PC-3 (cell line): Measurements from ENCODE around the gene LATS2. TPM values are rescaled to one million over a fixed set of nuclear protein-coding genes. Genes with fewer than 3 reads are reported as not detected.

Experiments used
- ATAC-seq: fragments of 200-7000 bp; cut with Tn5 transposase; 2 replicates; pipeline ENCODE4 v1.9.1; 2020; ENCODE audit warnings: mild to moderate bottlenecking, moderate library complexity
- BruUV-seq: library from RNA; stranded (reverse); fragments of 400-500 nt; replicated peaks from 2 replicates; lab custom pipeline; 2021; lab: Mats Ljungman, UMichigan
- CTCF ChIA-PET: fragments of 300-600 bp; sonication (Branson Sonifier 250); formaldehyde crosslinking; loops from one replicate; lab custom pipeline; 2022; ENCODE audit warnings: antibody characterized with exemption; lab: Charles Lee
- POLR2A ChIA-PET: fragments of 300-600 bp; sonication (Branson Sonifier 250); formaldehyde crosslinking; loops from one replicate; lab custom pipeline; 2022; ENCODE audit warnings: antibody characterized with exemption; ENCODE audit not compliant: unreplicated experiment; lab: Charles Lee
- DNase-seq: peaks from one replicate; pipeline ENCODE4 v3.0.0-alpha.2; 2015
- H2AFZ ChIP-seq: fragments of 300-600 bp; sonication (generic); 2 replicates; pipeline ENCODE4 v1.6.0; 2016; ENCODE audit warnings: antibody characterized with exemption, low read length
- H3F3A ChIP-seq: fragments of 300-600 bp; sonication (generic); one replicate; pipeline ENCODE4 v1.6.0; 2017; ENCODE audit warnings: antibody characterized with exemption, low read length, control low read depth, mild to moderate bottlenecking; ENCODE audit not compliant: unreplicated experiment
- H3K27ac ChIP-seq: fragments of 300-600 bp; sonication (generic); 2 replicates; pipeline ENCODE4 v1.5.1; 2016; ENCODE audit warnings: mild to moderate bottlenecking, low read length
- H3K27me3 ChIP-seq: fragments of 300-600 bp; sonication (generic); 2 replicates; pipeline ENCODE4 v1.6.1; 2016; ENCODE audit warnings: low read length, mixed read lengths
- H3K36me3 ChIP-seq: fragments of 300-600 bp; sonication (generic); 2 replicates; pipeline ENCODE4 v1.6.1; 2016; ENCODE audit warnings: low read depth, mixed run types, low read length, mixed read lengths
- H3K4me1 ChIP-seq: fragments of 300-600 bp; sonication (generic); 2 replicates; pipeline ENCODE4 v1.5.1; 2016; ENCODE audit warnings: low read length; ENCODE audit not compliant: insufficient read depth
- H3K4me2 ChIP-seq: fragments of 300-600 bp; sonication (generic); 2 replicates; pipeline ENCODE4 v1.6.0; 2016; ENCODE audit warnings: low read length
- H3K4me3 ChIP-seq: fragments of 300-600 bp; sonication (generic); 2 replicates; pipeline ENCODE4 v1.5.1; 2016; ENCODE audit warnings: mild to moderate bottlenecking, low read length, mixed read lengths
- H3K79me2 ChIP-seq: fragments of 300-600 bp; sonication (generic); 2 replicates; pipeline ENCODE4 v1.6.1; 2017; ENCODE audit warnings: low read length, mixed read lengths
- H3K9ac ChIP-seq: fragments of 300-600 bp; sonication (generic); 2 replicates; pipeline ENCODE4 v1.6.0; 2016; ENCODE audit warnings: mild to moderate bottlenecking, low read length
- H3K9me2 ChIP-seq: fragments of 300-600 bp; sonication (generic); replicated peaks from 2 replicates; pipeline ENCODE4 v1.6.1; 2016; ENCODE audit warnings: mixed run types, low read length, mixed read lengths
- H3K9me3 ChIP-seq: fragments of 300-600 bp; sonication (generic); 2 replicates; pipeline ENCODE4 v1.6.1; 2016; ENCODE audit warnings: low read length, mixed read lengths
- H4K20me1 ChIP-seq: fragments of 300-600 bp; sonication (generic); 2 replicates; pipeline ENCODE4 v1.6.1; 2016; ENCODE audit warnings: low read length, mixed read lengths
- EZH2 ChIP-seq: fragments of 300-600 bp; sonication (generic); IDR thresholded peaks from one replicate; pipeline ENCODE4 v1.6.1; 2017; ENCODE audit warnings: antibody characterized with exemption, mild to moderate bottlenecking, low read length; ENCODE audit not compliant: unreplicated experiment
- EZH2phosphoT487 ChIP-seq: fragments of 300-600 bp; sonication (generic); IDR thresholded peaks from 2 replicates; pipeline ENCODE4 v1.6.1; 2018; ENCODE audit warnings: mild to moderate bottlenecking, antibody characterized with exemption, low read length, borderline replicate concordance
- intact Hi-C: fragments of 100-400 bp; cut with micrococcal nuclease; formaldehyde crosslinking; loops from 2 replicates; pipeline ENCODE4 v1.9.0; 2023
- total RNA-seq: library from RNA; depleted of rRNA; stranded (reverse); fragments of >200 nt; gene quantifications from 2 replicates; pipeline ENCODE4 v1.2.3, GENCODE V29; 2014
- TF ChIP-seq, protein P1 (sequence below): fragments of 300-600 bp; sonication (generic); conservative IDR thresholded peaks from 2 replicates; pipeline ENCODE4 v1.5.1; 2017; ENCODE audit warnings: antibody characterized with exemption, low read depth, mild to moderate bottlenecking, low read length

The LATS2 gene
- total RNA-seq, 1 experiment from 2014 or later = 11.0 TPM

DNA sequence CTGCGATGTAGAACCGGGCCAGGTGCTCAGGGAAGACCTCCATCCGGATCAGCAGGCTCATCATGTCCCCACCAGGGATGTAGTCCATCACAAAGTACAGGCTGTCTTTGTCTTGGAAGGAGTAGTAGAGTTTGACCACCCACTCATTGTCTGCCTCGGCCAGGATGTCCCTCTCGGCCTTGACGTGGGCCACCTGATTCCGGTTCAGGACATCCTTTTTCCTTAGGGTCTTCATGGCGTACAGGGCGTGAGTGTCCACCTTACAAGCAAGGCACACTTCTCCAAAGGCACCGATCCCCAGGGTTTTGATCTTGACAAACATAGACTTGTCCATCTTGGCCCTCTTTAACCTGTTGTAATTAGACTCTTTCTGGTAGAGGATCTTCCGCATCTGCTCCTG lies 78.0 kb downstream of the LATS2 start:
- CTCF ChIA-PET = no interaction called here
- no peaks in the 10 kb centered on the region for H3K9me2 ChIP-seq
- H3K27ac ChIP-seq = no peak overlapping the region
- DNase-seq (no peak), ATAC-seq (no peak)
- H3K27me3 ChIP-seq = no peaks in the 10 kb centered on the region
- H3K9ac ChIP-seq = no peak overlapping the region
- no TSS peak for BruUV-seq
- intact Hi-C loops = no loop called here
- no peaks in the 10 kb centered on the region for H3F3A ChIP-seq
- H2AFZ ChIP-seq = no peak overlapping the region
- TF ChIP-seq EZH2 = no peak
- TF ChIP-seq, protein P1, sequence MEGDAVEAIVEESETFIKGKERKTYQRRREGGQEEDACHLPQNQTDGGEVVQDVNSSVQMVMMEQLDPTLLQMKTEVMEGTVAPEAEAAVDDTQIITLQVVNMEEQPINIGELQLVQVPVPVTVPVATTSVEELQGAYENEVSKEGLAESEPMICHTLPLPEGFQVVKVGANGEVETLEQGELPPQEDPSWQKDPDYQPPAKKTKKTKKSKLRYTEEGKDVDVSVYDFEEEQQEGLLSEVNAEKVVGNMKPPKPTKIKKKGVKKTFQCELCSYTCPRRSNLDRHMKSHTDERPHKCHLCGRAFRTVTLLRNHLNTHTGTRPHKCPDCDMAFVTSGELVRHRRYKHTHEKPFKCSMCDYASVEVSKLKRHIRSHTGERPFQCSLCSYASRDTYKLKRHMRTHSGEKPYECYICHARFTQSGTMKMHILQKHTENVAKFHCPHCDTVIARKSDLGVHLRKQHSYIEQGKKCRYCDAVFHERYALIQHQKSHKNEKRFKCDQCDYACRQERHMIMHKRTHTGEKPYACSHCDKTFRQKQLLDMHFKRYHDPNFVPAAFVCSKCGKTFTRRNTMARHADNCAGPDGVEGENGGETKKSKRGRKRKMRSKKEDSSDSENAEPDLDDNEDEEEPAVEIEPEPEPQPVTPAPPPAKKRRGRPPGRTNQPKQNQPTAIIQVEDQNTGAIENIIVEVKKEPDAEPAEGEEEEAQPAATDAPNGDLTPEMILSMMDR = no peak
- no peak for TF ChIP-seq EZH2phosphoT487
- H3K79me2 ChIP-seq = no peaks in the 10 kb centered on the region
- H3K4me3 ChIP-seq = no peak overlapping the region
- H4K20me1 ChIP-seq = no peaks in the 10 kb centered on the region
- H3K4me2 ChIP-seq = no peak overlapping the region
- peaks cover 29% of the 10 kb centered on the region for H3K36me3 ChIP-seq
- H3K4me1 ChIP-seq = no peaks in the 10 kb centered on the region
- no peaks in the 10 kb centered on the region for H3K9me3 ChIP-seq
- POLR2A ChIA-PET = no interaction called here

DNA sequence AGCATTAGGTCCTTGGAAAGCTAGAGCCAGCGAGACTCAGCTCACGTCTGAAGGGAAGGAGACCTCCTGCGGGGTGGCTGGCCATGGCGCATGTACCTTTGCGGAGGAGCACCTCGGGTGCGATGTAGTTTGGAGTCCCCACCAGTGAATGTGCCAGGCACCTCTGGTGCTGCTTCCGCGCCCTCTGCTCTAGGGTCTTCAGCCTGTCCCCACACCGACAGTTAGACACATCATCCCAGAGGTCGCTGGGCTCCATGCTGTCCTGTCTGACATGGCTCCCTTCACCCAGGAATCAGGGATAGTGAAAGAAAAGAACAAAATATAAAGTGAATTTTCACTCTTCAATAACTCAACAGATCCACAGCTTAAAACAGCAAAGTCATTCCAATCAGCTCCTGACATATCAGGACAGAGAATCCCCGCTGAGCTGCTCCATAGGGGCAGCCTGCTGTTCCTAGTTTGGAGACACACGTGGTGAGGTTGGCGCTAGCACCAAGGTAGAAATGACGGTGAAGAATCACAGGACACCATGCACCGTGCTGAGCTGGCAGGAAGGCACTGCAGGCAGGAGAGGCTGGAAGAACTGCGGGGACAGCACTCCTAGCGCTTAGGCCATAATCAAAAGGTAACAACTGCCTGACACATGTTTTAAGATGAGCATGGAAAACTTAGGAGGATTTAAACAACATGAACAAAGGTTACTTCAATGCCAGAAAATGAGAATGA lies 79.9 kb downstream of the LATS2 start:
- no peaks in the 10 kb centered on the region for H3K4me1 ChIP-seq
- CTCF ChIA-PET = no interaction called here
- no peak overlapping the region for H3K4me3 ChIP-seq
- no peak overlapping the region for H3K27ac ChIP-seq
- ATAC-seq (no peak), DNase-seq (no peak)
- H3F3A ChIP-seq = no peaks in the 10 kb centered on the region
- intact Hi-C loops = no loop called here
- H3K9me3 ChIP-seq = no peaks in the 10 kb centered on the region
- no peak overlapping the region for H3K9ac ChIP-seq
- POLR2A ChIA-PET = interaction anchor here (0.5 kb wide), 1 partner anchor 15 kb away, joined by 7 read pairs; no protein-coding TSS in a partner anchor
- H3K79me2 ChIP-seq = no peaks in the 10 kb centered on the region
- TF ChIP-seq EZH2 (no peak), EZH2phosphoT487 (no peak)
- TF ChIP-seq, protein P1 = no peak
- H3K9me2 ChIP-seq = no peaks in the 10 kb centered on the region
- BruUV-seq = no TSS peak
- no peaks in the 10 kb centered on the region for H3K27me3 ChIP-seq
- peaks cover 23% of the 10 kb centered on the region for H3K36me3 ChIP-seq
- H3K4me2 ChIP-seq = no peak overlapping the region
- H4K20me1 ChIP-seq = no peaks in the 10 kb centered on the region
- H2AFZ ChIP-seq = no peak overlapping the region

DNA sequence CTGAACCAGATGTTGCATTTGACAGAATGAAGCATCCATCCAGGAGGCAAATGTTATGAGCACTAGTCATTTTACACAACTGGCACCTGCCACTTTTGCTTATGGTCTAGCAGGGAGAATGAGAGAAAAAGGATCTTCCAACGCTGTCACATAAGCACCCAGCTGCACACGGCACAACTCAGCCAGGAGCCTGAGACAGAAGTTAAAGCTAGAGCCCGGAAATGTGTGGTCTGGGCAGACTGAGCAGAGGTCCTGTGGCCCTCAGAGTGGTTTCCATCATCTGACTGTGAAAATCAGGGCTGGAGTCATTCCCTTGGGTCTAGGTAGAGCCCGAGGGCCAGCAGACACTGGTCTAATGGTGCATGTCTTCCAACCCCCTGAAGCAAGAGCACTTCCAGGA lies 80.5 kb downstream of the LATS2 start:
- POLR2A ChIA-PET = interaction anchor here (0.5 kb wide), 1 partner anchor 16 kb away, joined by 7 read pairs; no protein-coding TSS in a partner anchor

More for the DNA sequence above, 80.5 kb downstream of the LATS2 start:
- Histone ChIP-seq H3K27me3 (no peaks in the 10 kb centered on the region), H2AFZ (no peak overlapping the region), H3K36me3 (peaks cover 23% of the 10 kb centered on the region), H3F3A (no peaks in the 10 kb centered on the region), H3K9me3 (no peaks in the 10 kb centered on the region), H3K9me2 (no peaks in the 10 kb centered on the region), H3K4me1 (no peaks in the 10 kb centered on the region), H3K79me2 (no peaks in the 10 kb centered on the region), H3K4me2 (no peak overlapping the region), H3K27ac (no peak overlapping the region), H4K20me1 (no peaks in the 10 kb centered on the region), H3K9ac (no peak overlapping the region), H3K4me3 (no peak overlapping the region)
- DNase-seq (no peak), ATAC-seq (no peak)
- TF ChIP-seq EZH2phosphoT487 (no peak), EZH2 (no peak)
- TF ChIP-seq, protein P1 = no peak
- intact Hi-C loops = no loop called here
- CTCF ChIA-PET = no interaction called here
- no TSS peak for BruUV-seq
